Left renal cortex interstitium (tissue), 4 donors: ENCODE measurements around the gene C1QTNF4. TPM values are rescaled to one million over a fixed set of nuclear protein-coding genes. Genes with fewer than 3 reads are reported as not detected.
"Not testable (repeated sequence)": the region's sequence is repeated elsewhere in the genome, so short reads cannot be mapped to it uniquely, and the experiment has no call there.

ENCODE experiments used
- DNase-seq, 4 donors: peaks; one replicate each; pipeline ENCODE4 v3.0.0-alpha.2; 2013; ENCODE audit warnings: low read depth in 4 of 4, low spot score in 2 of 4, missing footprints in 1 of 4
- polyA plus RNA-seq, 4 donors: library from polyadenylated mRNA; unstranded; fragments of 120-200 nt; gene quantifications; one replicate each; pipeline ENCODE4 v1.2.1, GENCODE V29; 2013; ENCODE audit not compliant: insufficient read length in 4 of 4

Gene C1QTNF4
- polyA plus RNA-seq, 4 donors, result 4.3 to 13.8 (median 10.4) TPM

DNA sequence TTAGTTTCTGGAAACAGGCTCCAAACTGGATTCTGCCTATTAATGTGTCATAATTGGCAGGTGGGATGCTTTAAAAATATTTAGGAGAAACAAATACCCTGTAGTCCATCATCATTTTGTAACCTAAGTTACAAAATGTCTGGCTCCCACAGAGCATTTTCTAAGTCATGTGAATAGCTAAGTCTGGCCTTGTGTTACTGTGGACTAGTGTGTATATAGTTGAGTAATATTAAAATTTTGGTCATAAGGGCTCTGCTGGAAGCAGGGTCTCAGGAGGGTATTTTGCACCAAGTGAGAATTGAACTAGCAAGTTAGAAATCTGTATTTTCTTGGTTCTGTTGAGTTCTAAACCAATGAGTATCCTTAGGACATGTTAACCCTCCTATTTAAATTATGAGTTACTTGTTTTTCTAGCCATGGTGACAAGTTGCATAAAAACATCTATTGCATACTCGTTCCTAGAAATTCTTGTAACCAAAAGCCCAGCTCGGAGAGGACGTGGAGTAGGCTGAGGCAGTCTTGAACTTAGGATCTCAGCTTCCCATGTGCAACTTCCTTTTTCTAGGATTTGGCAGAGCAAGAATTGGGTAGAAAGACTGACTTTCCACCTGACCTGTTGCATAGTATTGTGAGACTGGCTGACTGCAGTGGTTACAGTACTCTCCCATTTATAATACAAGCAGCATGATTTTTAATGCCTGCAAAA lies 23.4 kb downstream of the C1QTNF4 start:
- no peak for DNase-seq

DNA sequence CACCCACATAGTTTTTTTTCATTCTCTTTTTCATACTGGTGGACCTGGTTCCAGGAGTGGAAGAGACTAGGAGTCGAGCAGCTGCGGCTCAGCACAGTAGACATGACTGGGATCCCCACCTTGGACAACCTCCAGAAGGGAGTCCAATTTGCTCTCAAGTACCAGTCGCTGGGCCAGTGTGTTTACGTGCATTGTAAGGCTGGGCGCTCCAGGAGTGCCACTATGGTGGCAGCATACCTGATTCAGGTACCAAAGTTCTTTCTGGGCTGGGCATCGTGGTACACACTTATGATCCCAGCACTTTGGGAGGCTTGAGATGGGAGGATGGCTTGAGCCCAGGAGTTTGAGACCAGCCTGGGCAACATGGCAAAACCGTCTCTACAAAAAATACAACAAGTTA lies 24.6 kb downstream of the C1QTNF4 start:
- DNase-seq, result no peak

- DNase-seq, result no peak
Measured at GRCh38 chr11:47566149-47566698, 28.0 kb downstream of the C1QTNF4 start.

- DNase-seq, result no peak
Measured at GRCh38 chr11:47565340-47566148, 28.7 kb downstream of the C1QTNF4 start, which contains the start of gene PTPMT1. PTPMT1 (plus strand) TSS chr11:47565599; CDS start chr11:47565623, 24 bp downstream.

- DNase-seq, result no peak
Measured at GRCh38 chr11:47564933-47565339, 29.3 kb downstream of the C1QTNF4 start.

- DNase-seq, result not testable (repeated sequence)
Measured at GRCh38 chr11:47564366-47564765, 29.8 kb downstream of the C1QTNF4 start.

- DNase-seq, result not testable (repeated sequence)
Measured at GRCh38 chr11:47562393-47562792, 31.8 kb downstream of the C1QTNF4 start.

DNA sequence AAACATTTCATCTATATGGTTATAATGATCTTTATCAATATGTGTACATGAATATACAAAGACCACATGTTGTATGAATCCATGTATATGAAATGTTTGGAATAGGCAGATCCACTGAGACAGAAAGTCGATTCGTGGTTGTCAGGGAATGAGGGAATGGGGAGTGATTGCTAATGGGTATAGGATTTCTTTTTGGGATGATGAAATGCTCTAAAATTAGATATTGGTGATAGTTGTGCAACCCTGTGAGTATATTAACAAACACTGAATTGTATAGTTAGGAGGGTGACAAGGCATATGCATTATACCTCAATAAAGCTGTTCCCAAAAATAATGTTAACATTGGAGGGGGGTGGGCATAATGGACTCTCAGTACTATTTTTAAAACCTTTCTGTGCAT lies 33.8 kb downstream of the C1QTNF4 start:
- no peak for DNase-seq

GRCh38 chr11:47558695-47559094 lies 35.5 kb downstream of the C1QTNF4 start:
- DNase-seq, result no peak

DNA sequence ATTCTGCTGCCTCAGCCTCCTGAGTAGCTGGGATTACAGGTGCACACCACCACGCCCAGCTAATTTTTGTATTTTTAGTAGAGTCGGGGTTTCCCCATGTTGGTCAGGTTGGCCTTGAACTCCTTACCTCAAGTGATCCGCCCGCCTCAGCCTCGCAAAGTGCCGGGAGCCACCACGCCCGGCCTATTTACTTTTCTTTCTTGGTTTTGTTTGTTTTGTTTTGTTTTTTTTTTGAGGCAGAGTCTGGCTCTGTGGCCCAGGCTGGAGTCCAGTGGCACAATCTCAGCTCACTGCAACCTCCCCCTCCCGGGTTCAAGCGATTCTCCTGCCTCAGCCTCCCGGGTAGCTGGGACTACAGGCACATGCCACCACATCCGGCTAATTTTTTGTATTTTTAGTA lies 37.2 kb downstream of the C1QTNF4 start:
- DNase-seq, result not testable (repeated sequence)

DNA sequence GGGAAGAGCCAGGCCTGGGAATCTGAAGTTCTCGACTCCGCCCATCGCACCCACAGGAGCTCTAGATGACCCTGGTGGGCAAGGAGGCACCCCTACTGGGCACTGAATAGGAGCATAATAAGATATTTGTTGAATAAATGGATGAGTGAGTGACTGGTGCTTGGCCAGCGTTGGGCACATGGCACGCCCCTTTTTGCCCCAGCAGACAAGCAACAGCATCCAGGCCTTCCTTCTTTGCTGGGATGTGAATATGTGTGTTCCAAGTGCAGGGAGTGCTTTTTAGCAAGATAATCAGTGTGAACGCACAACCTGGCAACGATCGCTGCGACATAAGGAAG lies 40.8 kb downstream of the C1QTNF4 start:
- DNase-seq, result no peak

DNA sequence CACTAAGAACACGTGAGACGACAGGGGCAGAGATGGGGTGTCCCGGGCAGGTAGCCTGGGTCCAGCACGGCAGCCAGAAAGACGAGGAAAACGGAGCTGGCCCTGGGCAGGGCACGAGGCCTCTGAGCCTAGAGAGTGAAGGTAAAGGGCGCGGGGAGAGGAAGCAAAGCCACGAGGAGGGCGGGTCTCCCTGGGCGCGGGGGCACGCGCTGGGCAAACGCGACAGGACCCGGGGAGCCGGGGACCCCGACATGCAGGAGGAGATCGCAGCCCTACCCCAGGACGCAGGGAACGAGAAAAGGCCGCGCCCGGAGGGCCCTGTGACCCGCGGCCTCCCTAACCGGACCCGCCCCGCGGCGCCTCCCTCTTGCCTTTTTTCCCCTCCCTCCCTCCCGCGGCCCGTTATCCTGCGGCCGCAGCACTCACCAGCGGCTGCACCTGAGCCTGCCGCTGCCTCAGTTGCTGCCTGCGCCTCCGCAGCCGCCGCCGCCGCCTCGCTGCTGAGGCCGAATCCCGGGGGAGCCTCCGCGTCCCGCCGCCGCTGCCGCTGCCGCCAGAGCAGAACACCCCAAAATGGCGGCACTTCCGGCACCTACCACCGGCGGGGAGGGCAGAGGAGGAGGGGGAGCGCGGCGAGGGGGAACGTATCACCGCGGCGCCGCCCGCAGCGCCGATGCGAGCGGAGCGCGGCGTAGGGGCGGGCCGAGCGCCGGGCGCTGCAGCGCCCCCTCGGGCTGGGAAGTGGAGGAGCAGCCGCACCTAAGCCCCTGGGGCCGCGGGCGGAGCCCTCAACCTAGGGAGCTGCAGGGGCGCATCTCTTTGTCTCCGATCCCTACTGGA lies 41.4 kb downstream of the C1QTNF4 start, which contains the start of gene CELF1:
CELF1 (minus strand) TSS at position 567 of the 840 bp plus-strand sequence. CDS start 53,609 bp downstream, outside the sequence.
- peak; percentile 56 to 83 (median 78) for DNase-seq

DNA sequence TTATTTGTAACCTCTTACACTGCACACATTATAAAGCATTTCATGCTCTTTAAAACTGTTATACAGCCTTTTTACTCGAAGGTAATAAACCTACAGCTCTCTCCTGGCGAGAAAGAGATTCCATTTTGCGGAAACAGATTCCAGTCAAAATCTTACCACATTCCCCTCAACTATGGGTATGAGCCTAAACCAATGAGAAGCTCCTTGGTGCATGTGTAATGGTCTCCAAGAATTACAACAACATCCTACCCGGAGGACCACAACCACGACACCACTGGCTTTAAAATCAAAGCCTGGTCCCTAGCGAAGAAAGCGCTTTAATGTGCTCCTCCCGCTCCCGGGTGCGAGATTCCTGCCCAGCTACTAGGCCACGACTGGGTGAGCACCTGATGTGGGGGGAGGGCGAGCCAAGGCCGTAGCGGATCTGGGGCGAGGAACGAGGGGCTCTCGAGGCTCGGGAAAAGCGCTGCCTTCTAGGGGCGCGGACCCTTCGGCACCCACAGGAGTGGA lies 42.1 kb downstream of the C1QTNF4 start:
- DNase-seq, result peak in 2 of 4 donors; percentile 24 to 58

DNA sequence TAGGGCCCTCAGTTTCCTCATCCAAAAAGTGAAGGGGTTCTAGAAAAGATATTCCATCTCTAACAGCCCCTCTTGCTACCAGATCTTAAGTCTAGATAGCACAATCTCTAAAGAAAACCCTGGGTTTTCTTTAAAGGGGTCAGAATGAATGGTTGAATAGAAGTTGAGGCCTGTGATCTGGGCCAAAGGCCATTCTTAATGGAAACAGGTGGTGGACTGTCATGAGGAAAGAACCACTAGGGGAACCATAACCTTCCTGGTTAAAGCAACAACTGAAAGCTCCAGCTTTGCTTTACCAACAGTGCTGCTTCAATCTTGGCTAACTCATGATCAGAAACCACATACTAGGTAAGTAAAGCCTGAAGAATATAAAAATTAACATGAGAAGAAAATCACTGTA lies 43.1 kb downstream of the C1QTNF4 start:
- no peak for DNase-seq

DNA sequence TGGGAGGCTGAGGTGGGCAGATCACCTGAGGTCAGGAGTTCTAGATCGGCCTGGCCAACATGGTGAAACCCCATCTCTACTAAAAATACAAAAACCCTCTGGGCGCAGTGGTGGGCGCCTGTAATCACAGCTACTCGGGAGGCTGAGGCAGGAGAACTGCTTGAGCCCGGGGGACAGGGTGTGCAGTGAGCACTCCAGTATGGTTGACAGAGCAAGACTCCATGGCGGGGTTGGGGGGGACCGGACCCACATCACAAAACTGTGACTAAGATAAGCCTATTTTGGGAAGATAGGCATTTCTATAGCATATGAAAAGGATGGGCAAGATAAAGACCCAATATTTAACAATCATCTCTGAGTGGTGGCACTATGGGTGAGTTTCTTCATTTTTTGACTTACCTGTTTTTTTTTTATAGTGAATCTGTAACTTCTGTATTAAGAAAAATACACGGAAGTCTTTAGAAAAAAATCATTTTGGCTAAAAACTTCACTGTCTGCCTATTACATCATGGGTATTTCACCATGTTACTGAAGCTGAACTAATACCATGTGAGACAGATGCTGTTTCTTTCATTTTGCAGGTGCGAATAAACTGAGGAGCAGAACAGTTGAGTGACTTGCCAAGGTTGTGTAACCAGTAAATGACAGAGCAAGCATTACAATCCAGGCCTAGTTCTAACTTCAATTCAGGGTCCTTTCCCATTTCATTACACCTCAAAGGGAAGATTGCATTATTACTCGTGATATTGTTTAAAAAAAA lies 43.7 kb downstream of the C1QTNF4 start:
- no peak for DNase-seq

DNA sequence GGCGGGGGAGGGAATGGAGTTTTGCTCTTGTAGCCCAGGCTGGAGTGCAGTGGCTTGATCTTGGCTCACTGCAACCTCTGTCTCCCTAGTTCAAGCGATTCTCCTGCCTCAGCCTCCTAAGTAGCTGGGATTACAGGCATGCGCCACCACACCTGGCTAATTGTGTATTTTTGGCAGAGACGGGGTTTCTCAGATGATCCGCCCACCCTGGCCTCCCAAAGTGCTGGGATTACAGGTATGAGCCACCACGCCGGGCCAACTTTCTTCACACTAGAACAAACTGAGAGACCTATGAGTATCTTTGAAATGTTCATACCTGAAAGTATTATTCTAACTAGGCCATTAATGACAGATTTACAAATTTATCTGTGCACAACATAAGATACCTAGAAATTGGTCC lies 47.9 kb downstream of the C1QTNF4 start:
- not testable (repeated sequence) for DNase-seq

GRCh38 chr11:47545298-47545697 lies 48.9 kb downstream of the C1QTNF4 start:
- DNase-seq, result no peak

- no peak for DNase-seq
Measured at GRCh38 chr11:47541070-47541469, 53.1 kb downstream of the C1QTNF4 start.

- no peak for DNase-seq
Measured at GRCh38 chr11:47539681-47540039, 54.6 kb downstream of the C1QTNF4 start.
